ENCODE data around the gene UTS2B.
"Not testable (repeated sequence)": the region's sequence is repeated elsewhere in the genome, so short reads cannot be mapped to it uniquely, and the experiment has no call there.

UTS2B gene

DNA sequence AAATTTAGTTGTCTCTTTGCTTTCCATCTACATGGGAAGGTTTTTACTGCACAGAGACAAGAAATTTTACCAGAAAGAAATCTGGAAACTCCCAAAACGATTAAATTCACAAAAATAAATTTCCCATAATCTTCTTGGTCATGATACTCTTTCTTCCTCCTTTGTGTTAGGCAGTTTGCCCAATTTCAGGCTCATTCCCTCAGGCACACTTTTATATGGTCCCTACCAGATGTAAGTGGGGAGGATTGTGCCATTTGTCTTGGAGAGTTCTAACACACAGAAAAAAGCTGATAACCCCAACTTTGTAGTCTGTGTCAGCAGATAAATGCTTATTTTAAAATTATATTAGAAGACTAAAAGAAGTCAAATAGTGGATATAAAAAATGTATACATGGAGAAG lies 50.2 kb downstream of the UTS2B start:
- no peak for DNase-seq (ENCODE audit: low spot score)

DNA sequence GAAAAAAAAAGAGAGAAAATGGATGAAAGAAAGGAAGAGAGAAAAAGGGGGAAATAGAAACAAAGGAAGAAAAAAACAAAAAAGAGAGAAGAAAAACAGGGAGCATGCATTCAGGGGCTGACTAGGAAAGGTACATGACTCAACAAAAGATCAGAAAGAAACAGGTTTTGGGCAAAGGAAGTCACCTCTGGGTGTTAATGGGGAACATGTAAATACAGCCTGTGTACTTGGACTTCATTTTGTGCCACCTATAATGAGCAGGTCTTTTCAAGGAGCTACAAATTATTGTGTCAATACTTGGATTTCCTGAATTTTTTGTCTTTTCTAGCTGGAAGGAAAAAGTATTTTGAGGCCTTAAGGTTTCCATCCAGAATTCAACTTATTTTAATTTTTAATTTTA lies 54.6 kb downstream of the UTS2B start:
- DNase-seq (ENCODE audit: low spot score), result no peak

DNA sequence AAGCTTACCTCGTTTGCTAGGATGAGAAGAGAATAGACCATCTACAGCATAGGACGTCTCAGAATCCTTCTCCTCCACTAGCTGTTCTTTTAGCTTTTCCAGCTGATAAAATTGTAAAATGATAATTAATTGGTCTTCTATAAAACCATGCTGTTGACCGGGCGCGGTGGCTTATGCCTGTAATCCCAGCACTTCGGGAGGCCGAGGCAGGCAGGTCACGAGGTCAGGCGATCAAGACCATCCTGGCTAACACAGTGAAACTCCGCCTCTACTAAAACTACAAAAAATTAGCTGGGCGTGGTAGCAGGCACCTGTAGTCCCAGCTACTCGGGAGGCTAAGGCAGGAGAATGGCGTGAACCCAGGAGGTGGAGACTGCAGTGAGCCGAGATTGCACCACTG lies 55.1 kb downstream of the UTS2B start:
- not testable (repeated sequence) for DNase-seq (ENCODE audit: low spot score)

DNA sequence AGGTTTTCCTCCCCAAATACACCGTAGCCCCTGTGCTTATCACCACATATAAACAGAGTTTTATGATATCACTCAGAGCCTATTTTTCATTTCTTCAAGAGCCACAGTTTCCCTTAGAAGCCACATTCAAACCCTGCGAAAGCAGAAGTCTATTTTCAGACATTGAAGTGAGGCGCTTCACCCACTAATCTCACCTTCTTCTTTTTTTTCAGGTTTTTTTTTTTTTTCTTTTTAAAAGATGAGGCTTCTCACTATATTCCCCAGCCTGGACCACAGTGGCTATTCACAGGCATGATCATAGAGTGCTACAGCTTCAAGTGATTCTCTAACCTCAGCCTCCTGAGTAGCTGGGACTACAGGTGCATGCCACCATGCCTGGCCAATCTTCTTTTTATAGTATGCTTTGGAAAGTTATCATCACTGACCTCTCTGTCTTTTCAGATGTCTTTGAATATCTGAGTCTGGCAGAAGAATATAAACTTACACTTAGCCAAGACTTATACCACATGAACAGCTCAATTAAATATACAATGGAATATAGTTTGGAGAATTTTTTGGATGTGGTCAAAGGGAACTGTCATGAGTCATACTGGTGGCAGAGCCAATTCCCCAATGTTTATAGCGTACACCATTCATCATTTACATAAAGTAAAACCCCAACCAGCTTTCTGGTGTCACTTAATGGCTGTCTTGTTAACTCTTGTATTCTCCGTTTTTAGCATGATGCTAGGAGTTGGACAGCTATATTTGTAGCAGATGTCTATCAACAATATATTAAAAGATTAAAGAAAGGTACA lies 60.8 kb downstream of the UTS2B start:
- no peak for DNase-seq (ENCODE audit: low spot score)

DNA sequence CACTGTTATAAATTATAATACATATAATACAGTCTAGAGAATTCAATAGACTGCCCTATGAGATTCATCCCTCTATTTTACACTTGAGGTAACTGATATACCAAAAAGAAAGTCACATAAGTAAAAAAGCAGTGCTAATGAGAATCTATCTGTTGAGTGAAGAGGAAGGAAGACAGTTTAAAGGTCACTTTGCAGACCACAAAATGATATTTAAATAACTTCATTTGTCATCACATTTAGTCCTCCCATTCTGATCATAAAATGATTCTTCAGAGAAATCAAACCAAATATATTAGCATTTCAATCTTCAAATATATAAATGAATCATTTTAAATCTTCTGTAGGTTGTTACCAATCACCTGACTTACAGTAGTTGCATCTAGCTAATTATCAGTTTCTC lies 61.6 kb downstream of the UTS2B start:
- DNase-seq (ENCODE audit: low spot score), result no peak

DNA sequence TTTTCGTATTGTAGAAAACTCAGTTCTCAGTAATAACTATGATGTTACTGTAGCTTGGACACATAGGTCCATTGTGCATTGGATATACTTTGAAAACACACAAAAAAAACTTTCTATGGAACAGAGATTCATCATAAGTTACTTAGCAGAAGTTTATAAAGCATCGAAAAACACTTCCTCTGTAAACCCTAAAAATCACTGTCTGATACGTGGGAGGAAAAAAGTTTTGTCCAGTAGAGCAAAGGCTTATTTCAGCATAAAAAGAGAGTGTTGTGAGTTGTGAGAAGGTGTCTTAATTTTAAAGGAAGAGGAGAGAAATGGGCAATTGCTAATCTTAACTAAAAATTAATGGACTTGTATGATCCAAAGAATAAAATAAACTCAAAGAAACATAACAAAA lies 66.5 kb downstream of the UTS2B start:
- no peak for DNase-seq (ENCODE audit: low spot score)

DNA sequence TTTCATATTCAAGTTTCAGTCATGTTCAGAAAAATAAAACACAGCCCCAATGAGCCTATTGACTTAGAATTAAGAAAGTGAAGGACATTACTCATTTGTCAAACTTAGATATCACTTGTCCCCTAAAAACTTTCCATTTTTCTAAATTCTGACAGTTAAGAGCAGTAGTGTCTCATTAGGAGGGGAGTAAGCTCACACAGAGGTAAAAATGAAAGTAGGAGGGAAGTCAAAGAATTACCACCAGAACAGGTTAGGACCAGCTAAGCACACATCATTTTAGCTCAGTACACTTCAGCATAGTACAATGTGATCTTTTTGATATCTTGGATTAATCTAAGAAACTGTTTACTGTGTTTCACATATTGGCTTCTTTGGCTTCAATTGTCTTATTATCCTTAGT lies 67.0 kb downstream of the UTS2B start:
- DNase-seq (ENCODE audit: low spot score), result no peak

DNA sequence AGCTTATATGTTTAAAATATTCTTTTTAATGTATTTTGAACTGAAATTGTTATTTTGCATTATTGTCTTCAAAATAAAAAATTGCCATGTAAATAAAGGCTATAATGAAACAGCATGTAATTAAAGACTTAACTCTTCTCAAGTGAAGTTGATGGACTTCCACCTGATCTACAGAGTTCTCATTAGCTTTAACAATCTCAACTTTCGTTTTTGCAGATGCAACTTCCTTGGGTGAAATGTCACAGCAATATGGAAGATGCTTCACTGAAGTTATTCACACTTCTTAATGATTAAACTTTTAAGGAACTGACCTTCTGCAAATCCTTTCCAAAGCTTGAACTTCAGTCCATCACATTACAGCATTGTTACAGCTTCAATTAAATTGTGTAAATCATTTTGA lies 67.7 kb downstream of the UTS2B start:
- no peak for DNase-seq (ENCODE audit: low spot score)

DNA sequence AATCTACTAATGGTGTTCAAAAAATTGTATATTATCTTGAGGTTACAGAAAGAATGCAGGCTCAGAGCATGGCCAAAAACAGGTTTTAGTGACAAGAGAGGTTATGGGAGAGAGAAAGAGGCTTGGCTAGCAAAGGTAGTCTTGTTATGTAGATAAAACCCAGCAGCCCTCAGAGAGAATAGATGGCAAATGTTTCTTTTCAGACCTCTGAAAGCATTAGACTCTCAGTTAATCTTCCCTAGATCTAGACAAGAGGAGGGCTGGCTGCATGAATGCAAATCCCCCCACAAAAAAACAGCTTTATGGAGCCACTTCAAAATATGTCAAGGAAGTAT lies 69.1 kb downstream of the UTS2B start:
- no peak for DNase-seq (ENCODE audit: low spot score)

DNA sequence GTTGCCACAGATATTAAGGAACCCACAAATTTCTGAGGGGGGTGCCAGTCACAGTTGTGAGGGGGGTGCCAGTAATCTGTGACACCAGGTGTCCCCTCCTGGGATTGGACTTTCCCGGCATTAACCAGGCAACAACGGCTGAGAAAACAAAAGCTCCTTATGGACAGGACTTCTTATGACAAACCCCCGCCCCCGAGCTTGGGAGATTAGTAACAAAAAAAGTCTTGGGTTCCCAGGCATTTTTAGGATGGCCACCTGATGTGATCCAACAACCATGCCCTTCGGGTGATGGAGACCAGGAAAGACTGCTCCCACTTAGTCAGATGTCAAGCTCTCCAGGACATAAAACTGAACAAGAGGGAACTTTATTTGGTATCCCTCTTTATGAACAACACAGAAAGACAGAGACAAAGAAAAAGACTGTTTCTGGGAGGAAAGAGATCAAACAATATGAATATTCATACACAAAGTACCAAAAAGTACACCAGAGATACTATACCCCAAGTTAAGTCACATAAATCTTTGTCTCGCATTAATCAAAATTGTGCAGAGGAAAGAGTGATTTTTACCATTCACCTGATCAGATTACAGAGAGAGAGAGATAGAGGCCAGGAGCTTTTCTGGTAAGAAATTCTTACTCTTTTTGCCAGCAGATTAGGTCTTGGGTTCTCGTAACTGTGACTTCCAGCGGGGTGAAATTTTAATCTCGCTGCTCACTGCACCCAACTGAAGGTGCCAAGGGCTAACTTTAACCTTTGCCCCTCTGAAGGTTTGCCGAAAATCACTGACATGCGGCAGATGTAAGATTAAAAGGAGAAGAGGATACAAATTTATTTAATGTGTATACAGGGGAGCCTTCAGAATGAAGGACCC lies 69.7 kb downstream of the UTS2B start:
- DNase-seq (ENCODE audit: low spot score), result no peak

DNA sequence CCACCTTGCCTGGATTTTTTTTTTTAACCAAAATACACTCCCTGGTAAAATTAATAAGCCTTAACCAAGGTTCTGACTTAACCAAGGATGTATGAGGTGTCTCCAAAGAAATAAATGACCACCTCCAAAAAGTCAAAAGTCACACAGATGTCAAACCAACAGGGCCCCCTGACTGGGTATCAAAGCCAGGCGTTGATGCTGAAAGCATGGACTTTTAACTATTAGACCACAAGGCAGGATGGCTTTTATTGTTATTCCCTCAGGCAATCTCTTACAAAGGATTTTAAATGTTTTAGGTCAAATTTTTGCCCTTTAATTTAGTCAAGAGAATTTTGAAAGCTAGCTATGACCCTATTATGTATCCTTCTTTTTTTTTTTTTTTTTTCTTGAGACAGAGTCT lies 70.8 kb downstream of the UTS2B start:
- DNase-seq (ENCODE audit: low spot score), result no peak

DNA sequence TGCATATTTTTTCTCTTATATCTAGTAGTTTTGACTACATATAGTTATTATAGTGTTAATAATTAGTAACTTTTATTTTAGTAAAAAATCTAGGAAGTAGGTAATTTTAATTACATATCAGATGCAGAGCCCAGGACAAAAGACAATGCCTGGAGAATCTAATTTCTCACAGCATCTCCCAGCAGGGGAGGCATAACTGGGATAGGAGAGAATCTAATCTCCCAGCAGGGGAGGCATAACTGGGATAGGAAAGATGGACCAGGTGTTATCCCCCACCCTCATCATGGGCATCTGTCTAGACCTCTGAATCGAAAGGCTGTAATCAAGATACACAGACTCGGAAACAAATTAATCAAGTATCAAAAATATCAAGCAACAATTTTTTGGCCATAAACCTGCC lies 73.0 kb downstream of the UTS2B start:
- DNase-seq (ENCODE audit: low spot score), result no peak

DNA sequence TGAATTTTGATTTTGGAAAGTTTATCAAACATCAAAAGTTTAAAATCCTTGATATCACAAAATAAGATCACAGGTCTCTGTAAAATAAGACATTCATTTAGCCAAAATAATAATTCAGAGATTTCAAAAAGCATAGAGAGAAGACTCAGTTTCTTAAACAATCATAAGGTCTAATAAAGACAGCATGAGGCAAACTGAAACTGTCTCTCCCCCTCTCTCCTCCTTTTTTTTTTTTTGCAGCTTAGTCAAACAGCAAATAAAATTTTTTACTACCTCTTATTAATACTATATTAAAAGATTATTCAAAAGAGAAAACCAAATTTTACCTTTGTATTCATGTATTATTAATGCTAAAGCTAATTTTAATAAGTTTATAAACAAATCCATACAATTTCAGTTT lies 73.9 kb downstream of the UTS2B start:
- DNase-seq (ENCODE audit: low spot score), result no peak

DNA sequence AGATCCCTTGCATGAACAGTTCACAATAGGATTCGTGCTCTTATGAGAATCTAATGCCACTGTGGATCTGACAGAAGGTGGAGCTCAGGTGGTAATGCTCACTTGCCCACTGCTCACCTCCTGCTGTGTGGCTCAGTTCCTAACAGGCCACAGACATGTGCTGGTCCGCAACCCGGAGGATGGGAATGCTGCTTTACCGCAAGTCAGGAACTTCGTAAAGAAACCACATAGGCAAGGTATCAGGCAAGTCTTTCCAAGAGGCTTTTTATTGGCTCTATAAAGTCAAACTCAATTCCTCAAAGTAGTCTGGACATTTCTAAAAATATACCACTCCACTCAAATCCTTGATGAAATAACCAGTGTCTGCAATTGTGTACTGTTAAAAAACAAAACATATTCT lies 75.2 kb downstream of the UTS2B start:
- no peak for DNase-seq (ENCODE audit: low spot score)

DNA sequence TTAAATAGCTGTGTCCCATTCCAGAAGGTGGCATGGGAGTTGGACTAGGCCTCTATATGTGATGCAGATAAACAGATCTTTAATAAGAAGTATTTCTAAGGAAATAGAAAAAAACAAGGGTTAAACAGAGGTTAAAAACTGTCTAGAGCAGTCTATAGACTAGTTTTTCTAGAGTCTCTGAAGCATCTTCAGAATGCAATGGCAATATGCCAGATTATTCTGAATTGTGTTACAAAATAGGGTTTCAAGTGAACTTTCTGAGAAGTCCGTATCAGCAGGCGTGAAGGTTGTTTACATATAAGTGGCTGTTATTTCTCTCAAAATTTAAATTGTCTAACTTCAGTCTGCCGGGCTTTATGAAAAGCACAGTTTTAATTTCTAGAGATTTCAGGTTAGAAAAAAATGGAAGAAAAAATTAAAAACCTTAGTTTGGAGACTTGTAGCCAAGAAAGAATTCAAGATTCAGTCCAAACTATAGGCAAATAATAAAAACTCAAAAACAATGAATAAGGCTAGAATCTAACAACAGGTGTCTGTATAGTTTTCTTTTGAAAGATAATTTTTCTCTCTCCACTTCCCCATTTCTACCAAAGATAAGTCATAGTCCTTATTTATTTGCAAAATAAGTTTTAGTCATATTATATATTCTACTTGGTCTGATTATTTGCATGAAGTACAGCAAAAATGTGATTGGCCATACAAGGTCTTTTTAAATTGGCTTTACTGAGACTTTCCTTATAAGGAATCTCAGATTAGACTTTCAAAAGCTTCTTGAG lies 76.0 kb downstream of the UTS2B start:
- DNase-seq (ENCODE audit: low spot score), result no peak

DNA sequence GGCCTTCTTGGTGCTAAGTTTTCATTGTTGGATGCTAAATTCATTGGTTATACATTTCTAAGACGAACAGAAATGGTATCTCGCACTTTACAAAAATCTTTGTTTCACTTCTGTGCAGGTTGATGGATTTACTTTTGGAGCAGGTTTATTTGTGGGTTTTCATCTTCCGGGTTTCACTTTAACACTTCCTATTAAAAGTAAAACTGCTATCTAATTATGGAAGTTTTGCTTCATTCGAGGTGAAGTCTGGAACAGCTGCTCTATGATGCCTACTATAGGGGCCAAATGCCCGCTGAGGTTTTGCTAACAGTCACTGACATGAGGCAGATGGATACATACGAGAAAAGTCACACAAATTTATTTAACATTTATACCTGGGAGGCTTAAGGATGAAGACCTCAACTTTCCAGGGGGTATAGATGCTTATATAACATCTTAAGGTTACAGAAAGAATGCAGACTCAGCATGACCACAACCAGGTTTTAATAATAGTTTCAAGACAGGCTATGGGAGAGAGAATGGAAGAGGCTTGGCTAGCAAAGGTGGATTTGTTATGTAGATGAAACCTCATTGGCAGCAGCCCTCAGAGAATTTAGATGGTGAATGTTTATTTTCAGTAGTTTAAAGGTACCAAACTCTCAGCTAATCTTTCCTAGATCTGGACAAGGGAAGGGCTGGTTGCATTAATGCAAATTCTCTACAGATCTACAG lies 77.1 kb downstream of the UTS2B start:
- DNase-seq (ENCODE audit: low spot score), result no peak

DNA sequence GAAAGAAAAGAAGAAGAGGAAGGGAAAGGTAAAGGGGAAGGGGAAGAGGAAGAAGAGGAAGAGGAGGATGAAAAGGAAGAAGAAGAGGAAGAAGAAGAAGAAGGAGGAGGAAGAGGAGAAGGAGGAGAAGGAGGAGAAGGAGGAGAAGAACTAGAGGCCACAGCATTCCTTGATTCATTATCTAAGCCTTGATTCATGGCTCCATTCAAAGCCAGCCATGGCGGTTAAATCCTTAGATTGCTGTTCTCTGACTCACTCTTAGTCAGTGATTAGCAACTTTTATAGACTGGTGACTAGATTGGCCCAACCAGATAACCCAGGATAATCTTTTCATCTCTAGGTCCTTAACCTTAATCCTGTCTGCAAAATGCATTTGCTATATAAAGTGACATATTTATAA lies 83.7 kb downstream of the UTS2B start:
- peak; percentile 62 for DNase-seq (ENCODE audit: low spot score)

DNA sequence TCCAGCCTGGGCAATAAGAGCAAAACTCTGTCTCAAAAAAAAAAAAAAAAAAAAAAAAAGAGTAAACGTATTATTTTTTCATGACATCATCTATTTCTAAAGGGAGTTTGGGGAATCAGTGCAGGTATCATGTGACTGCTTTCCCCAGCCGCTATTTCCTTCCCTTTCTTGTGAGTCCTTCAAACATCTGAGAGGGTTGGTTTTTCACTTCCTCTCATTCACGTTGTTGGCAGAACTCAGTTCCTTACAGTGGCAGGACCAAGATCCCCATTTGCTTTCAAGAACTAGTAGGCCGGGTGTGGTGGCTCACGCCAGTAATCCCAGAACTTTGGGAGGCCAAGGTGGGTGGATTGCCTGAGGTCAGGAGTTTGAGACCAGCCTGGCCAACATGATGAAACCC lies 84.3 kb downstream of the UTS2B start:
- DNase-seq (ENCODE audit: low spot score), result not testable (repeated sequence)

DNA sequence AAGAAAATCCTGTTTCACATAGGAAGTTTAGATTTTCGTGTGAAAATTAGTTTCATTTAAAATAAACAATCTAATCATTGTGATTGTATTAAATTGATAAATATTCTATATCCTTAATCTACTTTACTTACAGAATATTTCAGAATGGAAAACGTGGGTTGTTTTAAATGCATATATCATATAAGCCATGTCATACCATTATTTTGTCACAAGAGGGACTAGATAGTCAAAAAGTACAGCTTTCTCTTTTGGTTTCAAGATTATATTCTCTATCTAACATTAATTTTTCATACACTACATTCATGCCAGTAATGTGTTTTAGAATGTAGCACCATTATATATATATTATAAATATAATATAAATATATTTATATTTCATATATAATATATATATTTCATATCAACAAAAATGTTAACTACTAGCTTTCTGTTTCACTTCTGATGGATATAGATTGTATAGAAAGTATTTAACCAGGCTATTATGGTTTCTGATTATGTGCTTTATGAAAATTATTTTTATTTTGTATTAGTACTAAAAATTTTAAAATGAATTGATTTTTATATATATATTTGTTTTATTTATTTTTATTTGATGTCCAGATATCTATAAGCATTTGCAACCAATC lies 86.0 kb downstream of the UTS2B start:
- no peak for DNase-seq (ENCODE audit: low spot score)

DNA sequence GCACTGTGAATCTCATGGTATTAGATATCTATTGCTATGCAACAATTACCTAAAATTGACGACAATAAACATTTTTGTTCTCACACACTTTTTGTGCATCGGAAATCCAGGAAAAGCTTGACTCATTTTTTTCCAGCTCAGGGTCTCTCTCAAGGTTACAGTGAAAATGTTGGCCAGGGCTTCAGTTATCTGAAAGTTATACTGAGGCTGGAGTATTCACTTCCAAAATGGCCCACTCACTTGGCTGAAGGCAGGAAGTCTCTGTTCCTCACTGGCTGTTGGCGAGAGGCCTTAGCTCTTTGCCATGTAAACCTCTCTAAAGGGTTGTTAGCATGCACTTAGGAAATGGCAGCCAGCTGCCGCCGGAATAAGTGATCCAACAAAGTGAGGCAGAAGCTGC lies 89.8 kb downstream of the UTS2B start:
- DNase-seq (ENCODE audit: low spot score), result no peak

DNA sequence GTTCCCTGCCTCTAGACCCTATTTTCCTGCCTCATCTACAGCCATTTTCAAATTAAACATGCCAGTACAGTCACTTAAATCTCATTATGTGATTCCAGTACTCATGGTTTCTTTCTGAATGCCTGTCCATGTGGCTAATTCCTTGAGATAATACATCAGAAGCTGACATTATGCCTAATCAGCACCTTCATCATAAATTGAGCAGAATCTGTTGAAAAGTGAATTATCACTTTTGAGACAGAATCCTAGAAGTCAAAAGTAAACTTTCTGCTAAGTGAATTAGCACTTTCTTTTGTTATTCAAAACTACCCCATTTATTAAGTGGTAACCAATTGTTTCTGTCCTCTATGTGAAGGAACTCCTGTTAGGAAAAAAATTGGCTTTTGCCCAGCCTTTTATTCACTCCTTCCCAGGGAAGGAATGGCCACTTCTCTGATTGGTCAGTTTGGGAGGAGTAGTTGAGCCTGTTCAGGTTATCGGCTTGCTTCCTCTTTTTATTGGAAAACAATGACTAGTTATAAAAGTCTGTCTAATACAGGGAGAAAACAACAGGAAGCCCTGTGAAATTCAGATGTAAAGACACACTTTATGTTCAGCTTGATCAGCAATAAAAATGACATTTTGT lies 90.8 kb downstream of the UTS2B start:
- DNase-seq (ENCODE audit: low spot score), result no peak

All from AG08395 (cell line).